ENCODE data around the gene TCF3. TPM values are rescaled to one million over a fixed set of nuclear protein-coding genes. Genes with fewer than 3 reads are reported as not detected.
A peak's percentile ranks its signal among the peaks of the same experiment; 100 is the strongest.

TCF3 gene
- total and polyA plus RNA-seq, 2 of the 8 experiments (the other 6 are each of a cell fraction or from before 2014, with no cell fraction given), result 241 to 348 TPM

DNA sequence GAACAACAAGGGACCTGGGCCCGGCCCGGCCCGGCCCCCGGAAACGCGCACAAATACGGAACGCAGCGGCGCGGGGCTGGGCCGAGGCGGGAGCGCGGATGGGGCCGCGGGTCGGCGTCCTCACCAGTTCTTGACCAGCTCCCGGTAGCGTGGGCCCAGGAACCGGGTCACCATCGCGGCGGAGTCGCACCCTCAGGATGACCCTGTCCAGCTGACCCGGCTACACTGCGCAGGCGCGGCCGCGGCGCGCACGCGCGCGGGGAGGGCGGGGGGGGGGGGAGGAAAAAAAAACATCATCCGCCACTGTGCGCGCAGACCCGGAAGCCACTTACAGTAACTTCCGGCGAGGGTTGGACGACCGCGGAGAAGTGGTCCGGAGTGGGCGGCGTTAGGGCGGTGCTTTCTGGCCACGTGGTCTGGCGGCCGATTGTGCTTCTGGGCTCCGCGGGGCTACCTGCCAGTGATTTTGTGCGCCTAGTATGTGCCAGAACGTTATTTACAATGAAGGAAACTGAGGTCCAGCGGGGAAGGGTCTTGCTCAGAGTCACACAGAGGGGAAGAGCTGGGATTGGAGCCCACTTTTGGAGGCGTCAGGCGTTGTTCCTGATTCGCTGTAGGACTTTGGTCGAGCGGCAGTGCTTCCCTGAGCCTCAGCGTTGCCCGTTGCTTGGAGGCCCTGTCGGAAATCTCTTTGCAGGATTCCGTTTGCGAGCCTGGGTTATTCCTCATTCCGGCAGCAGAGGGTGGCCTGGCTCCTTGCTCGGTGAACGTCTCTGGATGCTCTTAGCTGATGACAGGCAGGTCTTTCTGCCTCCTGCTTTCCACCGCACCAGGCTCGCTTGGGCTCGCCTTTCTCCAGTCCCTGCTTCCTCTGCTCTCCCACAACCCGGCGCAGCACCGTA lies 46.9 kb downstream of the TCF3 start, which contains the start of gene UQCR11 (continued):
- peak; percentile 53 to 86; a peak in 3 of 4 replicates for TF ChIP-seq SIN3A (conservative IDR thresholded peaks at IDR 0.05 in 1 of 2, IDR thresholded peaks at IDR 0.05 in 1 of 2; ENCODE audit: low read depth in 1 of 2, low read length in 2 of 2)
- TF ChIP-seq RFX5 (IDR thresholded peaks at IDR 0.05; ENCODE audit: borderline replicate concordance, low read depth, low read length), result no peak
- no peak for TF ChIP-seq TEAD4 (IDR thresholded peaks at IDR 0.05; ENCODE audit: low read depth, low read length)
- peak in 1 of 2 experiments; percentile 49; a peak in 2 of 3 replicates for TF ChIP-seq POLR2A (IDR thresholded peaks at IDR 0.05; ENCODE audit: control extremely low read depth in 1 of 2, low read depth in 2 of 2, low read length in 2 of 2)
- TF ChIP-seq, protein P1, sequence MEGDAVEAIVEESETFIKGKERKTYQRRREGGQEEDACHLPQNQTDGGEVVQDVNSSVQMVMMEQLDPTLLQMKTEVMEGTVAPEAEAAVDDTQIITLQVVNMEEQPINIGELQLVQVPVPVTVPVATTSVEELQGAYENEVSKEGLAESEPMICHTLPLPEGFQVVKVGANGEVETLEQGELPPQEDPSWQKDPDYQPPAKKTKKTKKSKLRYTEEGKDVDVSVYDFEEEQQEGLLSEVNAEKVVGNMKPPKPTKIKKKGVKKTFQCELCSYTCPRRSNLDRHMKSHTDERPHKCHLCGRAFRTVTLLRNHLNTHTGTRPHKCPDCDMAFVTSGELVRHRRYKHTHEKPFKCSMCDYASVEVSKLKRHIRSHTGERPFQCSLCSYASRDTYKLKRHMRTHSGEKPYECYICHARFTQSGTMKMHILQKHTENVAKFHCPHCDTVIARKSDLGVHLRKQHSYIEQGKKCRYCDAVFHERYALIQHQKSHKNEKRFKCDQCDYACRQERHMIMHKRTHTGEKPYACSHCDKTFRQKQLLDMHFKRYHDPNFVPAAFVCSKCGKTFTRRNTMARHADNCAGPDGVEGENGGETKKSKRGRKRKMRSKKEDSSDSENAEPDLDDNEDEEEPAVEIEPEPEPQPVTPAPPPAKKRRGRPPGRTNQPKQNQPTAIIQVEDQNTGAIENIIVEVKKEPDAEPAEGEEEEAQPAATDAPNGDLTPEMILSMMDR (IDR thresholded peaks at IDR 0.05; ENCODE audit: control extremely low read depth in 1 of 3, insufficient read depth in 1 of 3, low read depth in 1 of 3, low read length in 3 of 3), result peak; percentile 45 to 72 (median 50); a peak in 3 of 4 replicates
- 0 out of 2 replicates have a peak, but pooled peaks have one; percentile 21 for TF ChIP-seq CREB1 (IDR thresholded peaks at IDR 0.05)
- peak; percentile 80; the same call in 1 of the 2 replicates for TF ChIP-seq GTF2F1 (IDR thresholded peaks at IDR 0.05; ENCODE audit: borderline replicate concordance, low read depth, low read length)
- TF ChIP-seq CHD2 (IDR thresholded peaks at IDR 0.05; ENCODE audit: low read length), result no peak
- TF ChIP-seq NRF1 (IDR thresholded peaks at IDR 0.05; ENCODE audit: low read depth, low read length), result peak; percentile 53
- TF ChIP-seq YY1 (IDR thresholded peaks at IDR 0.05; ENCODE audit: low read depth, low read length), result no peak
- no peak for TF ChIP-seq SIX5 (IDR thresholded peaks at IDR 0.05; ENCODE audit: low read depth, low read length)
- TF ChIP-seq SRF (IDR thresholded peaks at IDR 0.05; ENCODE audit: low read depth, low read length), result no peak
- TF ChIP-seq, protein P2, sequence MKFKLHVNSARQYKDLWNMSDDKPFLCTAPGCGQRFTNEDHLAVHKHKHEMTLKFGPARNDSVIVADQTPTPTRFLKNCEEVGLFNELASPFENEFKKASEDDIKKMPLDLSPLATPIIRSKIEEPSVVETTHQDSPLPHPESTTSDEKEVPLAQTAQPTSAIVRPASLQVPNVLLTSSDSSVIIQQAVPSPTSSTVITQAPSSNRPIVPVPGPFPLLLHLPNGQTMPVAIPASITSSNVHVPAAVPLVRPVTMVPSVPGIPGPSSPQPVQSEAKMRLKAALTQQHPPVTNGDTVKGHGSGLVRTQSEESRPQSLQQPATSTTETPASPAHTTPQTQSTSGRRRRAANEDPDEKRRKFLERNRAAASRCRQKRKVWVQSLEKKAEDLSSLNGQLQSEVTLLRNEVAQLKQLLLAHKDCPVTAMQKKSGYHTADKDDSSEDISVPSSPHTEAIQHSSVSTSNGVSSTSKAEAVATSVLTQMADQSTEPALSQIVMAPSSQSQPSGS (IDR thresholded peaks at IDR 0.05; ENCODE audit: low read length), result peak; percentile 78
- no peak for TF ChIP-seq KDM1A (IDR thresholded peaks at IDR 0.05; ENCODE audit: borderline replicate concordance, low read length)
- TF ChIP-seq POLR2AphosphoS5 (IDR thresholded peaks at IDR 0.05; ENCODE audit: low read depth, low read length), result peak; percentile 49
- no peak for TF ChIP-seq MAFK (IDR thresholded peaks at IDR 0.05; ENCODE audit: low read depth, low read length)
- peak; percentile 88 for TF ChIP-seq SAP30 (IDR thresholded peaks at IDR 0.05; ENCODE audit: insufficient read depth, insufficient replicate concordance, low read length)
- no peak for TF ChIP-seq RXRA (IDR thresholded peaks at IDR 0.05; ENCODE audit: insufficient read depth, low read depth, low read length)
- no peak for TF ChIP-seq ZNF274 (IDR thresholded peaks at IDR 0.05; ENCODE audit: borderline replicate concordance, extremely low read depth, low read length)
- TF ChIP-seq SP1 (IDR thresholded peaks at IDR 0.05; ENCODE audit: low read depth, low read length), result 0 out of 2 replicates have a peak, but pooled peaks have one; percentile 26

All from H1 (cell line).